T follicular helper cell (primary cell): Measurements from ENCODE around the gene RIN3.

Experiments used
- DNase-seq: peaks from one replicate; pipeline ENCODE4 v3.0.0-alpha.2; 2020; ENCODE audit warnings: low read depth

RIN3 gene

GRCh38 chr14:92511453-92512238, 1.9 kb upstream of the RIN3 start:
- DNase-seq, result no peak

GRCh38 chr14:92512807-92513203, 776 bp upstream of the RIN3 start:
- DNase-seq, result no peak

GRCh38 chr14:92513966-92514843, 624 bp downstream of the RIN3 start:
- no peak for DNase-seq

GRCh38 chr14:92514844-92515514, 1.4 kb downstream of the RIN3 start:
- DNase-seq, result no peak

- DNase-seq, result no peak
Measured at GRCh38 chr14:92515546-92516343, 2.2 kb downstream of the RIN3 start.

GRCh38 chr14:92516344-92516965, 2.9 kb downstream of the RIN3 start:
- no peak for DNase-seq

GRCh38 chr14:92516966-92517506, 3.5 kb downstream of the RIN3 start:
- no peak for DNase-seq

- DNase-seq, result no peak
Measured at GRCh38 chr14:92517761-92518160, 4.2 kb downstream of the RIN3 start.

- DNase-seq, result no peak
Measured at GRCh38 chr14:92519246-92520101, 5.9 kb downstream of the RIN3 start.

- DNase-seq, result no peak
Measured at GRCh38 chr14:92520102-92521057, 6.8 kb downstream of the RIN3 start.

- no peak for DNase-seq
Measured at GRCh38 chr14:92521058-92521415, 7.5 kb downstream of the RIN3 start.

GRCh38 chr14:92523752-92524151, 10.2 kb downstream of the RIN3 start:
- no peak for DNase-seq

GRCh38 chr14:92524602-92525185, 11.1 kb downstream of the RIN3 start:
- DNase-seq, result no peak

GRCh38 chr14:92525322-92526095, 11.9 kb downstream of the RIN3 start:
- DNase-seq, result no peak

- DNase-seq, result no peak
Measured at GRCh38 chr14:92527721-92528120, 14.1 kb downstream of the RIN3 start.

GRCh38 chr14:92528486-92529100, 15.0 kb downstream of the RIN3 start:
- no peak for DNase-seq

- no peak for DNase-seq
Measured at GRCh38 chr14:92529903-92530302, 16.3 kb downstream of the RIN3 start.
